ENCODE data around the gene RAB40B.
"Not testable (repeated sequence)": the region's sequence is repeated elsewhere in the genome, so short reads cannot be mapped to it uniquely, and the experiment has no call there.

RAB40B gene, protein sequence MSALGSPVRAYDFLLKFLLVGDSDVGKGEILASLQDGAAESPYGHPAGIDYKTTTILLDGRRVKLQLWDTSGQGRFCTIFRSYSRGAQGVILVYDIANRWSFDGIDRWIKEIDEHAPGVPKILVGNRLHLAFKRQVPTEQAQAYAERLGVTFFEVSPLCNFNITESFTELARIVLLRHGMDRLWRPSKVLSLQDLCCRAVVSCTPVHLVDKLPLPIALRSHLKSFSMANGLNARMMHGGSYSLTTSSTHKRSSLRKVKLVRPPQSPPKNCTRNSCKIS

DNA sequence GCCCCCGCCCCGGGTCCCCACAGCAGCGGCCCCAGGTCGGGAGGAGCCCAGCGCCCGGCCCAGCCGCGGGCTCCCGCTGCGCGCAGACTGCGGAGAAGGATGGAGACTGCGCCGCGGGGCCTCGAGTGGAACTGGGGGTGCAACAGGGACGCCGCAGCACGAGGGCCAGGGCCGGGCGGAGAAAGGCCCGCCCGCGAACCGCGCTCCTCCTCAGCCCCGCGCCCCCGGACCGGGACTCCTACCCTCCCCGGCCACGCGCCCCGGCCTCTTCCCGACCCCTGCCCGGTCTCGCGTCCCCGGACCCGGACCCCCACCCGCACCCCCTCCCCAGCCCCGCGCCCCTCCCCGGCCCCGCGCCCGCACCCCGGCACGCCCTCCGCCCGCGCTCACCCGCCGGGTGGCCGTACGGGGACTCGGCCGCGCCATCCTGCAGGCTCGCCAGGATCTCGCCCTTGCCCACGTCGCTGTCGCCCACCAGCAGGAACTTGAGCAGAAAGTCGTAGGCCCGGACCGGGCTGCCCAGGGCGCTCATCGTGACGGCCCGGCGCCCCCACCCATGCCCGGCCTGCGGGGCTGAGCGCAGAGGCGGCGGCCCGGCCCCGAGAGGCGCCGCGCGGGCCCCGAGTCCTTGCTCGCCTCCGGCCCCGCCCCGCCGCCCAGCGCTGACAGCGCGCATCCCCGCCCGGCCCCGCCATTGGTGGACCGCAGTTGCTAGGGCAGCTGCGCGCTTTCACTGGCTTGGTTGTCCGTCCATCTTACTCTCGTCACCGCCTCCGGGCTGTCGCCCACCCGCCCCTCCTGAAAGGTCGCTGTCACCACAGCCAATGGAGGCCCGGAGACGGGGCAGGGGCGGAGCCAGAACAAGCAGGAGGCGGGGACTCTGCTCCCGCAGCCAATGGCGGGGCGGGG lies at the start of gene RAB40B:
TSS of gene RAB40B (minus strand) at position 634 of the 909 bp plus-strand sequence. CDS start at position 532, 102 bp downstream.
- peak; percentile 99 for FAIRE-seq
- DNase-seq (ENCODE audit: low spot score) = peak; percentile 100

DNA sequence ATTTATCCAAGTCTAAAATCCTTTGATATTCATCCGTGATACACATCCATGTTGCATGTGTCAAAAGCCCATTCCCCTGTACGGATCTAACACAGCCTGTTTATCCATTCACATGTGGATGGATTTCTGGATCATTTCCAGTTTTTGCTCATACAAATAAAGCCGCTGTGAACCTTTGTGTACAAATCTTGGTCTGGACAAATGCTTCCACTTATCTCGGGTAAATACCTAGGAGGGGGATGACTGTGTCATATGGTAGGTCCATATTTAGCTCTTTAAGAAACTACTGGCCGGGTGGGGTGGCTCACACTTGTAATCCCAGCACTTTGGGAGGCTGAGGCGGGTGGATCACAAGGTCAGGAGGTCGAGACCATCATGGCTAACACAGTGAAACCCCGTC lies 47.0 kb upstream of the RAB40B start:
- FAIRE-seq = no peak
- DNase-seq (ENCODE audit: low spot score) = no peak

DNA sequence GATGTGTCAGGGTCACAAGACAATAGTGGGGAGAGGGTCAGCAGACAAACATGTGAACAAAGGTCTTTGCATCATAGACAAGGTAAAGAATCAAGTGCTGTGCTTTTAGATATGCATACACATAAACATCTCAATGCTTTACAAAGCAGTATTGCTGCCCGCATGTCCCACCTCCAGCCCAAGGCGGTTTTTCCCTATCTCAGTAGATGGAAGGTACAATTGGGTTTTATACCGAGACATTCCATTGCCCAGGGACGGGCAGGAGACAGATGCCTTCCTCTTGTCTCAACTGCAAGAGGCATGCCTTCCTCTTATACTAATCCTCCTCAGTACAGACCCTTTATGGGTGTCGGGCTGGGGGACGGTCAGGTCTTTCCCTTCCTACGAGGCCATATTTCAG lies 46.2 kb upstream of the RAB40B start:
- not testable (repeated sequence) for FAIRE-seq; DNase-seq (ENCODE audit: low spot score)

DNA sequence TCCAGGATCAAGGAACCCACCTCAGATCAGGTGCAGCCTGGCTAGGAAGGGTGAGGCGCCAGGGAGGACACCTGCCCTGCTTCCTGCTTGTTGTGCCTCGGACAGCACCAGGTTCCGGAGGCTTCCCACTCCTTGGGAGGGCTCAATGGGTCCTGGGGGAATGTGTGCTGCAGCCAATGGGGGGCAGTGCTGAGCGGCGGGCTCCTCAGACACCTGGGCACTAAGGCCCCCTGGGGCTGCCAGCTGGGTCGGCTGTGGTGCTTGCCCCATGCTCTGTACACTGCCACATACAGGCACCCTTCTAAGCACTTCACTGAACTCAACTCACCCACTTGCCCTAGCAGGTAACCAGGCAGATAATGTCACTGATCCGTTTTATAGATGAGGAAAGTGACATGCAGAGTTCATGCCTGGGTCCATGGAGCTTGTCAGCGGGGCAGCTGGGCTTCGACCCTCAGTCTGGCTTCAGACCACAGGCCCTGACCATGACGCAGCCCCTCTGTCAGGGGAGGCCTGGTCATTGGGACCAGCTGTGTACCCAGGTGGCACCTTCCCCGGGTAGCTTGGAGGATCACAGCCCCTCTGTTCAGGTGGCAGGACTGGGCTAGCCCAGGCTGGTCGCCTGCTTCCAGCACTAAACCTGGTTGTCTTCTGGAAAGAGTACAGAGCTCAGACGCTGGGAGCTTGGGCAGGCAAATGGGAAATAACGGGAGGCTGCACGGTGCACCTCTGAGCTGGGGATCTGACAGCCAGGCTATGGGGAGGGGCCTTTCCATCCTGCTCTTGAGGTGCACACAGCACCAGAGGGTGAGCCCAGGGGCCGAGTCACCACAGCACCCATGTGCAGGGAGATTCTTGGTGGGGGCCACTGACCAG lies 45.1 kb upstream of the RAB40B start:
- DNase-seq (ENCODE audit: low spot score) = no peak
- no peak for FAIRE-seq

DNA sequence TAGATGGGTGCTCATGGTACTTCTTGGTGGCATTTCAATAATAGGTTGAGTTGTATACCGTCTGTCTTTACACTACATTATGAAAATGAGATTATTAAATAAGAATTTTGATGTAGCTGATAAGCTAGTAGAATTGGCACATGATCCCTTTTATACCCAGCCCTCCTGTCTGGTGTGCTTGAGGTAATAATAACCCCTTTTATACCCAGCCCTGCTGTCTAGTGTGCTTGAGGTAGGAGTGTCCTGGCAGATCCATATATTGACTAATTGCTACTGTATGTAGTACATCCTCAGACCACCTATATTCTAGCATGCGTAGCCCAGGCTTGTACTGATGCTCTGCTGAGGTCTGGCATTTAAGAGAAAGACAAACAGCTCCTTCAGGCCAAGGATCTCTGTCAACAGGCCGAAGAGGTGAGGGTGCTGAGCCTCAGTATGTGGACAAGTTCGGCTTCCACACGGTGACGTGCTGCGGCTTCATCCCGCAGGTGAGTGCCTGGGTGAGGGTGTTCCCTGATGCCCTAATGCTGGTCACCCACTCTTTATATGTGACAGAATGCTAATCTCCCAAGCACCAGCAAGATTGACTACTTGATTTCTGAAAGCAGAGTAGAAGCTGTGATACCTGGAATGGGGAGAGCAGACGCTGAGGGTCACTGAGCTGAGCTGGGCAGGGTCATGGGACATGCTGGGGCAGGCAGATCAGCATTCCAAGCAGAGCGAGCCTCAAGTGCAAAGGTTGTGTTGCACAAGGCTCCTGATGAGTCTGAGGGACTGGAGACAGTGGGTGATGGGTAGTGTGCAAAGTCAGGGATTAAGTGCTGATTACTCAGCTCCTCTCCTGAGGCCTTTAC lies 42.6 kb upstream of the RAB40B start:
- FAIRE-seq (peak; percentile 13), DNase-seq (ENCODE audit: low spot score) (no peak)

DNA sequence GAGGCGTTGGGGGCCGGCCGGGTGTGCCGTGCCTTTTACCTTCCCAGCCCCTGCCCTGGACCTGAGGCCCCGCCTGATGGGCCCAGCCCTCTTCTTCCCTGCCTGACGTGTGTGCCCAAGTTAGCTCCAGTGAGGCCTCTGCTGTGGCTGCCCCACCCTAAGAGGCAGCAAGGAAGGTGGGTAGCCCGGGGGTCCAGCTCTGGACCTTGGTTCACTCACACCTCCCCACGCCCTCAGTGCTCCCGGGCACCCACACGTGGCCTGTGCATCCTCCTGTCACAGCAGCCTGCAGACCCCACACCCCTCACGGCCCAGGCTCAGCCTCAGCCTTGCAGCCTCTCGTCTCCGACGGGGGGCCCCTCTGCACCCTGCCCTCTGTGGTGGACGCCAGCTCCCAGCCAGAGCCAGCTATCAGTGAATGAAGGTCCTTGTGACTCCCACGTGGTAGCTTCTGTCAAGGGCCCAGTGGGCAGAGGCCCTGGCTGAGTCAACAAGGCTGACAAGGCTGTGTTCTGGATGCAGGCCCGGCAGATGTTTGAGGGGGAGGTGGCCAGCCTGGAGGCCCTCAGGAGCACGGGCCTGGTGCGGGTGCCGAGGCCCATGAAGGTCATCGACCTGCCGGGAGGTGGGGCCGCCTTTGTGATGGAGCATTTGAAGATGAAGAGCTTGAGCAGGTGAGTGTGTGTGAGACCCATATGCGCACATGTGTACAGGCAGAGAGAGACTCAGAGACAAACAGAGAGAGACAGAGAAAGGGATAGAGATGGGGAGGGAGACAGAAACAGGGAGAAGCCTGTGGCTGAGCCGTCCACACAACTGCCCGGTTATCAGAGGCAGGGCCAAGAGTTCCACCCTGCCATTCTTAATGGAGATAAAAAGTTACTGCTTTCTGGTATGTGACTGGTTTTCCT lies 39.7 kb upstream of the RAB40B start:
- FAIRE-seq = no peak
- no peak for DNase-seq (ENCODE audit: low spot score)

DNA sequence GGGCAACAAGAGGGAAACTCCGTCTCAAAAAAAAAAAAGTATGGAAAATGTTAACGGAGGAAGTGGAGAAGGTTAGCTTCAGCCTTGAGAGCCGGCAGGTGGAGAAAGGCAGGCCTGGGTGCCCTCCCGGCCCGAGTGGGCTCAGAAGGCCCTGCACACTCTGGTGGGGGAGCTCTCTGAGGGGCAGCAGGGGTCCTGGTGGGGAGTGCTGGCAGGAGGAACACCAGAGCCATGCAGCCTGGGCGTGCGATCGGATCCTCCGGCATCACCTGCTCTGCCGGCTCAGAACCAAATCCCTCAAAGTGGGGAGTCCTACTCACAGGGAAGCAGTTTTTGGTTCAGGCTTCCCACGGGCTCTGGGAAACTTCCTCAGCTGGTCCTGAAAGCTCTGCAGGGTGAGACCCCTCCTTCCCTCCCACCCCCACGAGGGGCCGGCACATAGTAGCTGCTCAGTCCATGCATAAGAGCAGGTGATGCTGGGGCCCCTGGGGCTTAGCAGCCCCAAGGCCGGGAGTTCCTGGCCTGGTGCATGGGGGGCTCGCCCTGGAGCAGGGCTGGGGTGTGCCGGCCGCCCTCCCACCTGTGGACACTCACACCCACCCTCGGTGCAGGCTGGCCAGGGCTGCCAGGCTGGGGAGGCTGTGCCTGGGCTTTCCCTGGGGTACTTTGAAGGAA lies 38.1 kb upstream of the RAB40B start:
- no peak for DNase-seq (ENCODE audit: low spot score)
- FAIRE-seq = no peak

DNA sequence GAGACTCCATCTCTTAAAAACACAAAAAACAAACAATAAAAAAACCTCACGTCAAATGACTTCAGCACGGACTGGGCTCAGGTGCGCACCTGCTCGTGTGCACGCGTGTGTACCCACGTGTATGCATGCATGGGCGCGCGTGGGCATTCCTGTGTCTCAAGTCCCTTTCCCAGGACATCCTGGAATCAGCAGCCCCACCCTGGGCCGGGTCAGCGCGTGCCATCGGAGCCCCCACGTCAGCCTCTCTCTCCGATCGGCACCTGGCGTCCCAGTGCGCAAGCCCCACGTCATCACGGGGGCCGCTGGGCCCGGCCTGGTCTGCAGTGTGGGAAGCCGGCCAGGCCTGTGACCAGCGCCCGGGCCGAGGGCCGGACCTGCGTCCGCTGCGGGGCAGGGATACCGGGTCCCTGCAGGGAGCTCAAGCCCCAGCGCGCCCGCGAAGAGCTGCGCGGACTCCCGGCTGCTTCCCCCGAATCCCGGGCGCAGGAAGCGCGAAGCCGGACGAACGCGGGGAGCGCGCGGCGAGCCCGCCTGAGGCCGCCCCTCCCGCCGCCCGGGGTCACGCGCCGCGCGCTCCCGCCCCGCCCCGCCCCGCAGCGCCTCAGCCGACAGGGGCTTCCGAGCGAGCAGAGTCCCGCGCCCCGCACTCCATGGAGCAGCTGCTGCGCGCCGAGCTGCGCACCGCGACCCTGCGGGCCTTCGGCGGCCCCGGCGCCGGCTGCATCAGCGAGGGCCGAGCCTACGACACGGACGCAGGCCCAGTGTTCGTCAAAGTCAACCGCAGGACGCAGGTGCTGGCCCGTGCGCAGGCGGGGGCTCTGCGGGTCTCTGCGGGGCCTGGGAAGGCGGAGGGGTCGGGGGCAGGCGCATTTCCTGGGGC lies 36.7 kb upstream of the RAB40B start, which contains the start of gene FN3K:
TSS of gene FN3K (plus strand) at position 629 of the 880 bp plus-strand sequence. CDS start at position 651, 22 bp downstream.
- no peak for FAIRE-seq
- peak; percentile 48 for DNase-seq (ENCODE audit: low spot score)

DNA sequence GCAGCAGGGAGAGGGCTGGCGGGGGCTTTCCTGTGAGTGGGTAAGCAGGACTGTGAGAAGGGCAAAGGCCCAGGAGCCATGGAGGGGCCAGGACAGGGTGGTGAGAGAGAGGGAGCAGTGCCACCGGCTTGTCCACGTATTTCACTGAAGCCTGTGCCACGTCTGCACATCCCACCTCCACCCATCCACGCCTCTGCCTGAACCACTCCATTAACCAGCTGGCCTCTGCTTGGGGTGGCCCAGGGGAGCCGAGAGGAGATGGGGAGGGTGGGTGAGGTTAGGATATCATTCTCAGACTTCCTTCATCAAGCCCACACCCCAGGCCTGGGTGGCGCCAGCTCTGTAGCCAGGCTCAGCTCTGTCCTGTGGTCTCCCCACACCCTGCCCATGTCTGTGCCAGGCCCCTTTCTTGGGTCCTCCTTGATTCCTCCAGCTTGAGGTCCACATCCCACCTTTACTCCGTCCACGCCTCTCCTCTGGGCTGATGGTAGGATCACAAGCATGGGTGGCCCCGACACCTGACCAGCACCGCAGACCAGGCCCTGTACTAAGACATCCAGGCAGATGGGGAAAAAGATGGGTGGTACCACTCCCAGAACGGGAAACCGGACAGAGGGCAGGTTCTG lies 33.7 kb upstream of the RAB40B start:
- DNase-seq (ENCODE audit: low spot score) (no peak), FAIRE-seq (no peak)

DNA sequence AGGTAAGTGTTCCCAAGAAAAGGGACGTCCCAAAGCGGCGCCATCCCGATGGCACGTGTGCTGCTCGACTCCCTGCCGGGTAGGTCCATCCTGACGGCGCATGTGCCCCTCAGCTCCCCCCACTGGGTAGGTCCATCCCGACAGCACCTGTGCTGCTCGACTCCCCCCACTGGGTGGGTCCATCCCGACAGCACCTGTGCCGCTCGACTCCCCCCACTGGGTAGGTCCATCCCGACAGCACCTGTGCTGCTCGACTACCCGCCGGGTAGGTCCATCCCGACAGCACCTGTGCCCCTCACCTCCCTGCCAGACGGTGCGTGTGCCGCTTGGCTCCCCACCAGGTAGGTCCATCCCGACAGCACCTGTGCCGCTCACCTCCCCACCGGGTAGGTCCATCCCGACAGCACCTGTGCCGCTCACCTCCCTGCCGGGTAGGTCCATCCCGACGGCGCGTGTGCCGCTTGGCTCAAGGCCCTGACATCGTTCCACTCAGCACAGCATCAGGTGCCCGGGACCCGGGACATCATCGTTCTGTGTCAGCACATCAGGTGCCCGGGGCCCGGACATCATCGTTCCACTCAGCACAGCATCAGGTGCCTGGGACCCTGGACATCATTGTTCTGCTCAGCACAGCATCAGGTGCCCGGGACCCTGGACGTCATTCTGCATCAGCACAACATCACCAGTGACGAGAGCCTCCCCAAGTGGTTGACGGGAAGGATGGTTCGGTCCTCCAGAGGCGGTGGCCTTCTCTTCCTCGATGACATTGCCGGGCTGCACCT lies 31.2 kb upstream of the RAB40B start:
- FAIRE-seq = peak; percentile 97
- no peak for DNase-seq (ENCODE audit: low spot score)

DNA sequence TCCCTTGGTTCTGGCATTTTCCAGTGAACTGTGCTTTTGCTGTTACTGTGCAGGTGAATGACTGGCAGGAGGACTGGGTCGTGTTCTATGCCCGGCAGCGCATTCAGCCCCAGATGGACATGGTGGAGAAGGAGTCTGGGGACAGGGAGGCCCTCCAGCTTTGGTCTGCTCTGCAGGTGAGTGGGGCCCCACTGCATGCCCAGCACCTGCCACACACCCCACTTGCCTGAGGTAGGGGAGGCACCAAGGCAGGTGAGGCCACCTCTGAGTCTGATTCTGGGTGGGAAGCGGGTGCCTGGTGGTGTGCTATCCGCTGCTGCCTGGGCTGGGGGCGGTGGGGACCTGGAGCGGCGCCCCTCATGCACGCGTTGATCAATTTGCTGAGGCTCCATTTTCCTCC lies 27.9 kb upstream of the RAB40B start:
- FAIRE-seq (peak; percentile 59), DNase-seq (ENCODE audit: low spot score) (no peak)

DNA sequence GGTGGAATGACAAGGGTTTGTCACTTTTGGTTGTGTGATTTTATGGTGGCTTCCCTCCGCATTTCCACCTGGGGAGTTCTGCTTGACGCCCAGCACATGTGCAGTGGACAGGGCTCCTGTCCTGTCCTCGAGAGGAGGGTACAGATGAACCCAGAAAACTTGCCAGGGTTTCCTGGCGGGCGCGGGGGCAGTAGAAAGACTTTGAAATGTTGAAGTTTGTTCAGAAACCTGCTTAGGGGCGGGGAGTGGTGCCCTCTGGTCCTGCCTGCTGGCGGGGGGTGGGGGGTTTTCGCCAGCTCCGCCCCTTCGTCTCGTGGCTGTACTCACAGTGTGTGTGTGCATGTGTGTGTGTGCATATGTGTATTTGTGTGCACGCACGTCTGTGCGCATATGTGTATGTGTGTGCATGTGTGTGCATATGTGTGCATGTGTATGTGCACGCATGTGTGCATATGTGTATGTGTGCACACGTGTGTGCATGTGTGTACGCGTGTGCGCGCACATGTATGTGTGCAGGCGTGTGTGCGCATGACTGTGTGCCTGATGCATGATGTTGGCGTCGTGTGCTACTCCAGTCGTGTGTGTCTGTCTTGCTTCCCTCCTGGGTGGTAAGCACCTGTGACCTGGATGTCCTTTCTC lies 24.8 kb upstream of the RAB40B start:
- FAIRE-seq (peak; percentile 99), DNase-seq (ENCODE audit: low spot score) (no peak)

DNA sequence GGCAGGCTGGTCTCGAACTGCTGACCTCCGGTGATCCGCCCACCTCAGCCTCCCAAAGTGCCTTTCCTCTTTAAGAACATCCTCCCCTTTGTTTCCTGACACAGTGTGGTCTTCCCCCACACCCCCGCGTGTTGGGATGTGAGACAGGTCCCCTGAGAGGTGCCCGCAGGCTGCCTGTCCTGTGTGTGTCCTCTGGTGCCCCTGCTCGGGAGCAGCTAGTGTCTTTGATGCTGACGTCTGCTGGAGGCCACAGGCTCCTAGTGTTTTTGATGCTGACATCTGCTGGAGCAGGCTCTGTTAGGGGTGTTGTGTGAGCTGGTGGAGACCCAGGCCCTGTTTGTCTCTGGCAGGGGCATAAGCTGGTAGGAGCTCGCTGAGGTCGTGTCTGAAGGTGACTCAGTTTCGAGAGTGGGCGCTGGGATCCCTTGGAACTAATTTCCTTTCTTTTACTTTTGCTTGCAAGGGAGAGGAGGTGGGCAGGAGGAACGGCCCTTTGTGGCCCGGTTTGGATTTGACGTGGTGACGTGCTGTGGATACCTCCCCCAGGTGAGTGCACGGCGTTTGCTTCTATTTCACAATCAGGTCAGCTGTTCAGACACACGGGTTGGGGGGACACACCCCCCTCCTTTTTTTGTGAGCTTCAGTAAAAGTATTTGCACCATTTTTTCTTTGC lies 24.0 kb upstream of the RAB40B start:
- FAIRE-seq = no peak
- no peak for DNase-seq (ENCODE audit: low spot score)

DNA sequence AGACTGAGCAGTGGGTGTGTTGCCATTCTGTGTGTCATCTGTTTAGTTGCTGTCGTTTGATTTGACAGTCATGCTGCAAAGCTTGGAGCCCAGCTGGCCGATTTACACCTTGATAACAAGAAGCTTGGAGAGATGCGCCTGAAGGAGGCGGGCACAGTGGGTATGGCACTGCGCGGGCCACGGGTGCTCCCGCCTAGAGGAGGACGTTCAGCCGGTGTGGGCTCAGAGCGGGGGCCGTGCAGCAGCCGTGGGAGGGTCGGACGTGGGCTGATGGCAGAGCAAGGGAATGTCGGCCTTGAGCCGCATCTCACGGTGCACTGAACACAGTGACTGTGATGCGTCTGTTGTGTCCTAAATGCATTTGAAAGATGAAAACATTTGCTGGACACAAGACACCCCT lies 21.7 kb upstream of the RAB40B start:
- no peak for FAIRE-seq

DNA sequence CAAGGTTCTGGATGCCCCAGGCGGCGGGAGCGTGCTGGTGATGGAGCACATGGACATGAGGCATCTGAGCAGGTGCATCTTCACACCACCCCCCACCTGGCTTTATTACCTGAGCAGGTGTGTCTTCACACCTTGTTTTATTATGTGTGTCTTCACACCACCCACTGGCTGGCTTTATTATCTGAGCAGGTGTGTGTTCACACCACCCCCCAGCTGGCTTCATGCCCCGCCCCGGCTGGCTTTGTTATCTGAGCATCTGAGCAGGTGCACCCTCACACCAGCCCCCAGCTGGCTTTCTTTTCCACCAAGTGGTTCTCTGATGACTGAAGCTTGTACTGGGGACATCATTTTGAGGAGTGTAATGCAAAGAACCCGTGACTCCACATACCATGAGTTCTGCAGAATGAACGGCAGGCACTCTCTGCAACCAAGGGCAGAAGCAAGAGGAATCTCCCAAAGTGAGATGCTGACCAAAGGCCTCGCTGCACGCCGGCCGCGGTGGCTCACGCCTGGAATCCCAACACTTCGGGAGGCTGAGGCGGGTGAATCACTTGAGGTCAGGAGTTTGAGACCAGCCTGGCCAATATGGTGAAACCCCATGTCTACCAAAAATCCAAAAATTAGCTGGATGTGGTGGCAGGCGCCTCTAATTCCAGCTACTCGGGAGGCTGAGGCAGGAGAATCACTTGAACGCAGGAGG lies 20.6 kb upstream of the RAB40B start:
- DNase-seq (ENCODE audit: low spot score) (no peak), FAIRE-seq (no peak)

More for the DNA sequence above, 21.7 kb upstream of the RAB40B start:
- no peak for DNase-seq (ENCODE audit: low spot score)

Measured in urothelium cell line (cell line).